Testis (tissue), 3 donors: ENCODE data around the gene ZNF207. TPM values are rescaled to one million over a fixed set of nuclear protein-coding genes. Genes with fewer than 3 reads are reported as not detected.
"Not testable (repeated sequence)": the region's sequence is repeated elsewhere in the genome, so short reads cannot be mapped to it uniquely, and the experiment has no call there.

Experiments used
- DNase-seq: peaks from one replicate; pipeline ENCODE4 v3.0.0-alpha.2; 2019
- H3K27ac ChIP-seq, 2 donors: fragments of 200-600 bp; sonication (generic); one replicate each; pipeline ENCODE4 v1.5.1; 2019
- H3K27me3 ChIP-seq: fragments of 200-600 bp; sonication (generic); one replicate; pipeline ENCODE4 v1.5.1; 2019
- H3K36me3 ChIP-seq: fragments of 200-600 bp; sonication (generic); one replicate; pipeline ENCODE4 v1.5.1; 2017; ENCODE audit warnings: low read depth; ENCODE audit errors: missing control alignments
- H3K4me1 ChIP-seq: fragments of 200-600 bp; sonication (generic); one replicate; pipeline ENCODE4 v1.5.1; 2019
- H3K4me3 ChIP-seq, 2 donors: fragments of 200-600 bp; sonication (generic); one replicate each; pipeline ENCODE4 v1.5.1; 2017 to 2019
- H3K9me3 ChIP-seq: fragments of 200-600 bp; sonication (generic); one replicate; pipeline ENCODE4 v1.5.1; 2017
- POLR2A ChIP-seq: fragments of 450-650 bp; IDR thresholded peaks from one replicate; pipeline ENCODE4 v1.6.1; 2017; ENCODE audit warnings: antibody characterized with exemption, mild to moderate bottlenecking, moderate library complexity
- WGBS, 2 donors: methylation state at CpG; one replicate each; pipeline ENCODE4 v1.1.5; 2018; 5-methylcytosine and 5-hydroxymethylcytosine counted together
- intact Hi-C: fragments of 100-400 bp; cut with DNase I; formaldehyde crosslinking; loops from one replicate; pipeline ENCODE4 v1.15.1; 2023; ENCODE audit warnings: low total_unique reads
- polyA plus RNA-seq: library from polyadenylated mRNA; stranded (reverse); fragments of 350-450 nt; fragmentation: Illumina TruSeq; extraction: RNeasy Lipid Tissue Mini Kit (QIAGEN cat#74804); gene quantifications from one replicate; pipeline ENCODE4 v1.2.3, GENCODE V29; 2014; ENCODE audit warnings: low read depth, low replicate concordance; ENCODE audit not compliant: insufficient read depth
- total RNA-seq, 2 donors: library from RNA; depleted of rRNA; stranded (reverse); fragments of >200 nt; gene quantifications; one replicate each; pipeline ENCODE4 v1.2.3, GENCODE V29; 2016
- TF ChIP-seq, protein P1 (sequence below), 3 experiments: fragments of 450-650 bp in 2 of 3; fragments of 200-600 bp in 1 of 3; sonication (generic) in 1 of 3; IDR thresholded peaks; one replicate each; pipeline ENCODE4 v1.5.1; 2016 to 2019; ENCODE audit warnings: antibody characterized with exemption in 3 of 3, mild to moderate bottlenecking in 2 of 3, moderate library complexity in 1 of 3

ZNF207 gene
- total and polyA plus RNA-seq, 3 donors from 2014 or later, result 155 to 240 (median 206) TPM

DNA sequence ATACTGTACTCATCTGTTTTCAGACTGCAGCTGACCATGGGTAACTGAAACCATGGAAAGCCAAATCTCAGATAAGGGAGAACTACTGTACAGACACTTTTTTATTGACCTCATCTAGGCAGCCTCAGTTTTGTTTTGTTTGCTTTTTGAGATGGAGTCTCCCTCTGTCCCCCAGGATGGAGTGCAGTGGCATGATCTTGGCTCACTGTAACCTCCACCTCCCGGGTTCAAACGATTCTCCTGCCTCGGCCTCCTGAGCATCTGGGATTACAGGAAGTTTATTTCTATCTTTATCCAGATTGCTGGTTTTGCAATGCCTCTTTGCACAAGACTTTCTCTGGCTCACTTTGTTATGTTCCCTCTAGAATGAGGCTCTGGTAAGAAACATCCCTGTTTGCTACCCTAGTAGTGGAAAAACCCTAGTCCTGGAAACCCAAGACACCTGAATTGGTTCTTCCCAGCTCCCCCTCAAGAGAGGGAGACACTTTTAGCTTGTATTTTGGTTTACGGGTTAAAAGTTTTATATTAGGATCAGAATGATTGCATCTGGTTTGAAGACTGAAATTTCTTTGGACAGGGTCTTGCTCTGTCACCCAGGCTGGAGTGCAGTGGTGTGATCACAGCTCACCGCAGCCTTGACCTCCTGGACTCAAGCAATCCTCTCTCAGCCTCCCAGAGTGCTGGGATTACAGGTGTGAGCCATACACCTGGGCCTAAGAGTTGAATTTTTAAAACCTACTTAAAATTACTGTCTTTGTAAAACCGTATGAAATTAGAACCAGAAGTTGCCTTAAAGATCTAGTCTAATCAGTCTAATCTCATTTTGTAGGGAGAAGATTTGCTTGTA lies 38.9 kb downstream of the ZNF207 start:
- no peak for DNase-seq
- no peaks in the 10 kb centered on the region for H3K36me3 ChIP-seq
- no peak overlapping the region for H3K4me3 ChIP-seq
- TF ChIP-seq, protein P1, sequence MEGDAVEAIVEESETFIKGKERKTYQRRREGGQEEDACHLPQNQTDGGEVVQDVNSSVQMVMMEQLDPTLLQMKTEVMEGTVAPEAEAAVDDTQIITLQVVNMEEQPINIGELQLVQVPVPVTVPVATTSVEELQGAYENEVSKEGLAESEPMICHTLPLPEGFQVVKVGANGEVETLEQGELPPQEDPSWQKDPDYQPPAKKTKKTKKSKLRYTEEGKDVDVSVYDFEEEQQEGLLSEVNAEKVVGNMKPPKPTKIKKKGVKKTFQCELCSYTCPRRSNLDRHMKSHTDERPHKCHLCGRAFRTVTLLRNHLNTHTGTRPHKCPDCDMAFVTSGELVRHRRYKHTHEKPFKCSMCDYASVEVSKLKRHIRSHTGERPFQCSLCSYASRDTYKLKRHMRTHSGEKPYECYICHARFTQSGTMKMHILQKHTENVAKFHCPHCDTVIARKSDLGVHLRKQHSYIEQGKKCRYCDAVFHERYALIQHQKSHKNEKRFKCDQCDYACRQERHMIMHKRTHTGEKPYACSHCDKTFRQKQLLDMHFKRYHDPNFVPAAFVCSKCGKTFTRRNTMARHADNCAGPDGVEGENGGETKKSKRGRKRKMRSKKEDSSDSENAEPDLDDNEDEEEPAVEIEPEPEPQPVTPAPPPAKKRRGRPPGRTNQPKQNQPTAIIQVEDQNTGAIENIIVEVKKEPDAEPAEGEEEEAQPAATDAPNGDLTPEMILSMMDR (IDR thresholded peaks at IDR 0.05), result no peak
- no peak for TF ChIP-seq POLR2A
- intact Hi-C loops, result no loop called here
- no peaks in the 10 kb centered on the region for H3K9me3 ChIP-seq
- H3K4me1 ChIP-seq, result no peaks in the 10 kb centered on the region
- H3K27ac ChIP-seq, result no peak overlapping the region
- H3K27me3 ChIP-seq, result no peaks in the 10 kb centered on the region
- WGBS, 2 donors, result 88 to 93% methylated on average over 6 of the region's 6 CpGs

DNA sequence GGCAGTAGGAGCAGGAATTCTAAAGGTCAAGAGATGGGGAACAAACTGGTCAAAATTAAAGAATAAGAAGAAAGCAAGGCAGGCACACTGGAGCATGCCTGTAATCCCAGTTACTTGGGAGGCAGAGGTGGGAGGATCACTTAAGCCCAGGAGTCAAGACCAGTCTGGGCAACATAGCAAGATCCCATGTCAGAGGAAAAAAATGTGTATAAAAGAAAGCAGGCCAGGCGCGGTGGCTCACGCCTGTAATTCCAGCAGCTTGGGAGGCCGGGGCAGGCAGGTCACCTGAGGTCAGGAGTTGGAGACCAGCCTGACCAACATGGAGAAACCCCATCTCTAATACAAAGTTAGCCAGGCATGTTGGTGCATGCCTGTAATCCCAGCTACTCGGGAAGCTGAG lies 43.9 kb downstream of the ZNF207 start:
- no peak overlapping the region for H3K4me3 ChIP-seq
- TF ChIP-seq, protein P1 (IDR thresholded peaks at IDR 0.05), result no peak
- TF ChIP-seq POLR2A, result no peak
- H3K27ac ChIP-seq, result no peak overlapping the region
- no peaks in the 10 kb centered on the region for H3K4me1 ChIP-seq
- DNase-seq, result no peak
- H3K27me3 ChIP-seq, result no peaks in the 10 kb centered on the region
- no peaks in the 10 kb centered on the region for H3K36me3 ChIP-seq
- WGBS, 2 donors, result 89 to 94% methylated on average over 5 of the region's 5 CpGs
- intact Hi-C loops, result no loop called here
- no peaks in the 10 kb centered on the region for H3K9me3 ChIP-seq

DNA sequence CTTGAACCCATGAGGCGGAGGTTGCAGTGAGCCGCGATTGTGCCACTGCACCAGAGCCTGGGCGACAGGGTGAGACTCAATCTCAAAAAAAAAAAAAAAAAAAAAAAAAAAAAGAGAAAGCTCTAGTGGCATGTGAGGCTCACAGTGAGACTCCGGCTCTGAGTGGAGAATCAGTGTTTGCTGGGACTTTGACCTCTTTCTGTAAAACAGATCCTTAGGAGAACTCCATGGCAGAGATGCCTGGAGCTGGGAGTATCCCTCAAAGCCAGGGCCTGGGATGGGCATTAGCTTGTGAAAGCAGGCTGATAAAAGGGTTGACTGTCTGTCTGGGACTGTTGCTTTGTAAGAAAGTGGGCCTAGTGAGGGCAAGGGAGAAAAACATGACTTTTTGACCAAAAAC lies 46.4 kb downstream of the ZNF207 start:
- no peaks in the 10 kb centered on the region for H3K27me3 ChIP-seq
- 92 to 97% methylated on average over 5 of the region's 5 CpGs for WGBS, 2 donors
- H3K36me3 ChIP-seq, result no peaks in the 10 kb centered on the region
- H3K4me3 ChIP-seq, result no peak overlapping the region
- H3K27ac ChIP-seq, result no peak overlapping the region
- no peaks in the 10 kb centered on the region for H3K4me1 ChIP-seq
- DNase-seq, result no peak
- no peaks in the 10 kb centered on the region for H3K9me3 ChIP-seq
- no peak for TF ChIP-seq POLR2A
- TF ChIP-seq, protein P1 (IDR thresholded peaks at IDR 0.05), result no peak
- intact Hi-C loops, result no loop called here

DNA sequence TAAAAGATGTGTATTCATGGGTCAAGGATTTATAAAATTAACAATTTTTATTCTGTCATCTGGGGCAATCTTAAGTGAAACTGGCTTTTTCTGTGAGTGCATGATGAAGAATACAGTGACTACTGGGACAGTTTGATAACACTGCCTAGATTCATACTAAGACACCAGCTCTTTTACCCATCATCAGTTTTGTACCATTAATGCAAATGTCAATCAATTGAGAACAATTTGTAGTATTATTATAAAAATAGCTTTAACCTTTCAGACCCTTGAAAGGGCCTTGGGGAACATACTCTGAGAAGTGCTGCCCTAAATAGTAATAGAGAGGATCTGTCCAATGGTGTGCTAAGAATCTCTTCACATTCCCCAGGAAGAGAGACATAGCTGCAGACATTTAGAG lies 49.0 kb downstream of the ZNF207 start:
- H3K27me3 ChIP-seq, result no peaks in the 10 kb centered on the region

DNA sequence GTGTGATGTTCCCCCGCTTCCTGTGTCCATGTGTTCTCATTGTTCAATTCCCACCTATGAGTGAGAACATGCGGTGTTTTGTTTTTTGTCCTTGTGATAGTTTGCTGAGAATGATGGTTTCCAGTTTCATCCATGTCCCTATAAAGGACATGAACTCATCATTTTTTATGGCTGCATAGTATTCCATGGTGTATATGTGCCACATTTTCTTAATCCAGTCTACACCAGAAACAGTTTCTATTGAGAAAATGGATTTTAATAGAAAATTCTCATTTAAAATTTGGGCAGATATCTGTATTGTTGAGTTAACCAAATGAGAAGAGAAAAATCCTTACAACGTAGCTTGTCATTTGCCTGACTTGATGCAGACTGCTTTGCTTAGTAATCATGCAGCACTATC lies 60.1 kb downstream of the ZNF207 start:
- DNase-seq, H3K9me3 ChIP-seq, H3K4me1 ChIP-seq, H3K27me3 ChIP-seq, H3K36me3 ChIP-seq, intact Hi-C loops, H3K27ac ChIP-seq, H3K4me3 ChIP-seq: not testable (repeated sequence)
- WGBS, 2 donors, result 93 to 99% methylated on average over 3 of the region's 3 CpGs

More for the DNA sequence above, 49.0 kb downstream of the ZNF207 start:
- no peaks in the 10 kb centered on the region for H3K9me3 ChIP-seq
- TF ChIP-seq POLR2A, result no peak
- TF ChIP-seq, protein P1 (IDR thresholded peaks at IDR 0.05), result no peak
- H3K27ac ChIP-seq, result no peak overlapping the region
- no peaks in the 10 kb centered on the region for H3K4me1 ChIP-seq
- no peak overlapping the region for H3K4me3 ChIP-seq
- intact Hi-C loops, result no loop called here
- no peaks in the 10 kb centered on the region for H3K36me3 ChIP-seq
- DNase-seq, result no peak
